ENCODE data around the gene PARK7.
"Not testable (repeated sequence)": the region's sequence is repeated elsewhere in the genome, so short reads cannot be mapped to it uniquely, and the experiment has no call there.

PARK7 gene

DNA sequence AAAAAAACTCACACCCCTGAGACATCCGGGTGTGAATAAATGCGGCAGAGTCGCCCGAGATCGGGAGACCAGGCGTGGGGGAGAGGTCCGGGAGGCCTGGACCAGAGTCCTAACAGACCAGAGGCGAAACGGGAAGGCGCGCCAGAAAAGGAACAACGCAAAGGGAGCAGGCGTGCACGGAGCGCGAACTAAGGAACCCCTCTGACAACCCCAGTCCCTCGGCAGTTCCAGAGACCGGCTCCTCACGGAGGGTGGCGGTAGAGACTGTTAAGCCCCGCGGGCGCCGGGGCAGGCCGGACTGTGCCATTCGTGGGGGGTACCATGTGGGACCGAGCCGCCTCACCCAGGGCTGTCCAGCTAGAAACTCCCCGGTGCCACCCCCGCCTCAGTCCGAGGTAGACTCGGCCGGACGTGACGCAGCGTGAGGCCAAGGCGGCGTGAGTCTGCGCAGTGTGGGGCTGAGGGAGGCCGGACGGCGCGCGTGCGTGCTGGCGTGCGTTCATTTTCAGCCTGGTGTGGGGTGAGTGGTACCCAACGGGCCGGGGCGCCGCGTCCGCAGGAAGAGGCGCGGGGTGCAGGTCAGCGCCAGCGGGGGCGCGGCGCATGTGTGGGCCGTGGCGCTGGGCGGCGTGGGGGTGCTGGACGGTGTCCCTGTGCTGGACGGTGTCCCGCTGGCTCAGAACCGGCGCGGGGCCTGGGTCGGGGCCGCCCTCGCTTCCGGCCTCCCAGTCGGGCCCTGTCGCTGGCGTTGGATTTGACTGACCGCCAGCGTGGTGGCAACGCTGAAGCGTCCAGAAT is at the start of gene PARK7:
PARK7 (plus strand) TSS at position 496 of the 798 bp plus-strand sequence. CDS start 1,075 bp downstream, outside the sequence.
- peak; percentile 98 to 99 (median 99) for DNase-seq (ENCODE audit: low read depth in 3 of 3, low spot score in 1 of 3)

GRCh38 chr1:7912145-7912544 is 49.4 kb upstream of the PARK7 start:
- no peak for DNase-seq (ENCODE audit: low read depth in 3 of 3, low spot score in 1 of 3)

- DNase-seq (ENCODE audit: low read depth in 3 of 3, low spot score in 1 of 3) = no peak
These were observed 48.6 kb upstream of the PARK7 start for GRCh38 chr1:7912743-7913557.

DNA sequence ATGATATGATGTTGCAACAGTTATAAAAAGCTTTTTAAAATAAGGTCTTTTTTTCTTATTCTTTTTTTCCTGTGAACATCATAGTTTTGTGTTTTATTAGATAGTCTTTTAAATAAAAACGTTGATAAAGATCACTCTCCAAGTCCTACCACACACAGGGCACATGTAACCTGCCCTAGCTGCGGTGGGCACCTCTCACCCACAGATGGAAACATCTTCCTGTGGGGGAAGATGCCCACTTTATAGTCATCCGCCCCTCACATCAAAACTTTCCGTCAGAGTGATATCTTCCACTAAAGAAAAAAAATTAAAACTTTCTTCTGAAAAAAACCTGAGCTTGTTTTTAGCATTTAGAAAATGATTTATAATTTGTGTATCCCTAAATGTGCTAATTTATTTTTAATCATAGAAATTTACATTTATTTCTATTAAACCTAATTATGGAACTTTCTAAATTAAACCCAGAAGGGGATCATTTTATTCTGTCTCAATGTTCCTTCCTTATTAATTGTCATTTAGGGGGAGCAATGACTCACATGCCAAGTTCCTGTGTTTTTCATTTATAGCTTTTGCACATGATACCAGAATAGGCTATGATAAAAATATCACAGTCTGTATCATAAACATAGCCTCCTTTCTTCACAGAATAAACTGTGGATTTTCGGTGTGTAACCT is 45.5 kb upstream of the PARK7 start:
- no peak for DNase-seq (ENCODE audit: low read depth in 3 of 3, low spot score in 1 of 3)

- DNase-seq (ENCODE audit: low read depth in 3 of 3, low spot score in 1 of 3) = no peak
These were observed 45.0 kb upstream of the PARK7 start for GRCh38 chr1:7916501-7916830.

- DNase-seq (ENCODE audit: low read depth in 3 of 3, low spot score in 1 of 3) = not testable (repeated sequence)
These were observed 43.5 kb upstream of the PARK7 start for GRCh38 chr1:7917971-7918370.

GRCh38 chr1:7919880-7920279 is 41.6 kb upstream of the PARK7 start:
- DNase-seq (ENCODE audit: low read depth in 3 of 3, low spot score in 1 of 3) = no peak

- DNase-seq (ENCODE audit: low read depth in 3 of 3, low spot score in 1 of 3) = no peak
These were observed 39.7 kb upstream of the PARK7 start for GRCh38 chr1:7921796-7922195.

- DNase-seq (ENCODE audit: low read depth in 3 of 3, low spot score in 1 of 3) = no peak
These were observed 39.2 kb upstream of the PARK7 start for GRCh38 chr1:7922301-7922700.

DNA sequence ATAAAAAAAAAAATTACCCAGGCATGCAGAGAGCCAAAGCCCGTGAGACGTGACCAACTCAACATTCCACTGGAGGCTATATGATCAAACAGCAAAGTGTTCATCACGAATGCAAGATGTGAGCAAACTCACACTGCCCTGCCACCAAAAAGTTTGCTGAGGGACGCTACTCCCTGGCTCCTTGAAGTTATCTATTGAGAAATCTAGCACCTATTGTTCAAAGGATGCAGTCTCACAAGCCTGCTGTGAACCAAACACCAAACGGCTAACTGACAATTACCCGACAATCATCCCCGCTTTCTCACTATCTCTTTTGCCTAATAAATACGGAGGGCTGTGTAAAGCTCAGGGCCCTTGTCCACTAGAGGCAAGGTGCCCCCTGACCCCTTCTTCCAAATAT is 34.5 kb upstream of the PARK7 start:
- not testable (repeated sequence) for DNase-seq (ENCODE audit: low read depth in 3 of 3, low spot score in 1 of 3)

DNA sequence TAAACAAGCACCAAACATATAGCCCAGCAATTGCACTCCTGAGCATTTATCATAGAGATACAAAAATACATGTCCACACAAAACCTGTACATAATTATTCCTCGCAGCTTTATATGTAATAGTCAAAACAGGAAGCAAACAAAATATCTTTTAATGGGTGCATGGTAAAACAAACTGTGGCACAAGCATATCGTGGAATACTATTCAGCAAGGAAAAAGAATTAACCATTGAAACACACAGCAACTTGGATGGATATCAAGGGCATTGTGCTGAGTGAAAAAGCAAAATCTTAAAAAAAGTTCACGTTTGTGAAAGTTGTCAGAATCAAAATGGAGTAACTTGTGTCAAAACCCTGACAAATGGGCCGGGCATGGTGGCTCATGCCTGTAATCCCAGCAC is 33.3 kb upstream of the PARK7 start:
- no peak for DNase-seq (ENCODE audit: low read depth in 3 of 3, low spot score in 1 of 3)

- DNase-seq (ENCODE audit: low read depth in 3 of 3, low spot score in 1 of 3) = no peak
These were observed 31.9 kb upstream of the PARK7 start for GRCh38 chr1:7929637-7930036.

GRCh38 chr1:7930645-7931445 is 30.7 kb upstream of the PARK7 start:
- no peak for DNase-seq (ENCODE audit: low read depth in 3 of 3, low spot score in 1 of 3)

DNA sequence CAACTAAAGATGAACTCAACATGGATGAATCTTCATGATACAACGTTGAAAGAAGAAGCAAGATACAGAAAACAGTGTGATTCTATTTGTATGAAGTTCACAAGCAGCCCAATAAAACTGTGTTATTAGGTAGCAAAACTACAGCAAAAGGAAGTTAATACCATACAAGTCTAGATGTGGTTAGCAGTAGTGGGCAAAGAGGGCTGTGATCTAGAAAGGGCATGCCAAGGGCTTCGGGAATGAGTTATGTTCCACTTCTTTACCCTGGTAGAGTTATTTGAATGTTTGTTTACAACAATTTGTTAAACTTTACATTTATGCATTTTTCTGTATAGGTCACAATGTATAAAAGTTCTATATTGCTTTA is 30.1 kb upstream of the PARK7 start:
- no peak for DNase-seq (ENCODE audit: low read depth in 3 of 3, low spot score in 1 of 3)

DNA sequence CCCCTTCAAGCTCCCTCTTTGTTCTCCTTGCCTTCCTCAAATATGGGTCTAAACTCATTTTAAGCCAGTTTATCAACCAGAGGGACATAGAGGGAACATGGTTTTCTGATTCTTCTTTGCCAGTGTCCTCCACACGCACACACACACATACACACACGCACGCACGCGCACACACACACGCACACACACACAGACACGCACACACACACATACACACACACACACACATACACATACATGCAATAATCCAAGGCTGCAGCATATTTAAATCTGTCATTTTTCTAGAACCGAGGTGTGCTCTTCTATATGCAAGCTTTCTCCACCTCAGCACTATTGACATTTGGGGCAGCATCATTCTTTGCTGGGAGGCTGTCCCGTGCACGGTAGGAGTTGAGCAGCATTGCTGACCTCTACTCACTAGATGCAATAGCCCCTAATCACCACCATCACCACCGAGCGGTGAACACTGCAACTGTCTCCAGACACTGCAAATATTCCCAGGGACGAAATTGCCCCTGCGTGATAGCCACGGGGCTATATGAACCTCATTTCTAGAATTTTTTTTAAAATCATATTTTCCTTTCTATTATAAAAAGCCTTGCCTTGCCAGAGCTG is 28.9 kb upstream of the PARK7 start:
- DNase-seq (ENCODE audit: low read depth in 3 of 3, low spot score in 1 of 3) = no peak

DNA sequence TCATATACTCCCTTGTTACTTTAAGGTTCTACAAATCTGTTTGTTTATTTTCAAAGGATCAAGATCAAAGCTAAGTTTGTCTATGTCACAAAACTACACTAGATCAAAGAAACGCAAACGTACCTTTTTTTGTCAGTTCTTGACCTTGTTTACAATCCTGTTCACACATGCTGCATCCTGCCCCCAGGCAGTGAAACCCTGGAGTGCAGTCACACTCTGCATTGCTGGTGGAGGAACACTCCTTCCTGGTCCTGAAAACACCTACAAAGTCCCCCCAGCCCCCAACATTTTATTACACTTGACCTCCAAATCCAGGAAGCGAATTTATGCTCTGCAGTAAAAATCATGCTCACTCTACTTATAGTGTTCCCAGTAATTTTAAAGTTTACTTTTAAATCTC is 23.4 kb upstream of the PARK7 start:
- DNase-seq (ENCODE audit: low read depth in 3 of 3, low spot score in 1 of 3) = no peak

GRCh38 chr1:7940034-7940433 is 21.5 kb upstream of the PARK7 start:
- DNase-seq (ENCODE audit: low read depth in 3 of 3, low spot score in 1 of 3) = no peak

DNA sequence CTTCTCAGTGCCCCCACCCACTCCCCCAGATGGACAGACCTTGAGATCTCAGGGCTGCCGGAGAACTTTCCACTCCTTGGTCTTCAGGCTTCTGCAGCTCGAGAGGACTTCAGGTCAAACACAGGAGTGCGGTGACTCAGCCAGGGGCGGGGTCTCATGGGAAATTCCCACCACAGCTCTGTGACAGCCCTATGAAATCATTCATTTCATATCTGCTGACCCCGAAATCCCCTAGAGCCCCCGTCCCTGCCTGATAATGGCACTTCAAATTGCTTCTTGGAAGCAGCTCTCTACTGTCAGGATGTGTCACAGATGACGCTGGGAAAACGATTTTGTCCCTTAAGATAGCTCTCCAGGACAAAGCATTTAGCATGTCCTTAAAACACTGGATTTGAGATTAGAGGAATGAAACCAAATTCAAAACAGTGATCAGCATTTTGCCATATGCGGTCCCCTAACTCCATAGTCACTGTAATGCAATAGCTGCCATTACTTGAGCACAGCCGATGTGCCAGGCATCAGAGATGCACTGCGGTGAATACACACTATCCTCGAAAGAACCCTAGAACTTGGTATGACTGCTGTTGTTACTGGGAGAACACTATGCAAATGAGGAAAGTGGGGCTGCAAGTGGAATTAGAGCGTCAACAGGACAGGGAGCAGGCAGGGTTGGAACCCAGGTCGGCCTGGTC is 20.6 kb upstream of the PARK7 start, which contains the start of gene TNFRSF9:
TNFRSF9 (minus strand) TSS at position 95 of the 692 bp plus-strand sequence. CDS start 845 bp downstream, outside the sequence.
- peak in 2 of 3 donors; percentile 31 to 74 for DNase-seq (ENCODE audit: low read depth in 3 of 3, low spot score in 1 of 3)

DNA sequence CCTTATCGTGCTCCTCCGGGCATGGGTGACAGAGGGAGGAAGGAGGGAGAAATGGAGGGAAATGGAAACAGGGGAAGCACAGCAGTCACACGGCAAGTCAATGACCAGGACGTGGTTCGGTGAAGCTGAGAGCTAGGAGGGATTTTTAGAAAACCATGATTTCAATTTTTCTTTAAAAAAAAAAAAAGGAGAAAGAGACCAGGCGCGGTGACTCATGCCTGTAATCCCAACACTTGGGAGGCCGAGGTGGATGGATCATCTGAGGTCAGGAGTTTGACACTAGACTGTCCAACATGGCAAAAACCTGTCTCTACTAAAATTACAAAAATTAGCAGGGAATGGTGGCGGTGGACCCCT is 20.1 kb upstream of the PARK7 start:
- no peak for DNase-seq (ENCODE audit: low read depth in 3 of 3, low spot score in 1 of 3)

Data from stimulated activated CD4-positive, alpha-beta T cell treated with anti-CD3 and anti-CD28 coated beads, TNF-alpha, amount 100 ng/mL, for 1 hour (primary cell).